Activated CD8-positive, alpha-beta T cell treated with anti-CD3 and anti-CD28 coated beads for 36 hours (primary cell): ENCODE data around the gene DNAJC4. TPM values are rescaled to one million over a fixed set of nuclear protein-coding genes. Genes with fewer than 3 reads are reported as not detected.
A peak's percentile ranks its signal among the peaks of the same experiment; 100 is the strongest.

Experiments
- ATAC-seq: fragments of 200-7000 bp; cut with Tn5 transposase; one replicate; pipeline ENCODE4 v1.10.0; 2021; ENCODE audit warnings: mild to moderate bottlenecking, moderate library complexity
- CTCF ChIA-PET: fragments of 350-600 bp; sonication (Branson Sonifier 250); formaldehyde crosslinking; loops from one replicate; lab custom pipeline; 2021; ENCODE audit warnings: antibody characterized with exemption; lab: Charles Lee
- POLR2A ChIA-PET: fragments of 350-600 bp; sonication (Branson Sonifier 250); formaldehyde crosslinking; loops from one replicate; lab custom pipeline; 2021; ENCODE audit warnings: antibody characterized with exemption; lab: Charles Lee
- DNase-seq: peaks from one replicate; pipeline ENCODE4 v3.0.0-alpha.2; 2020
- H3K27ac Mint-ChIP-seq: one replicate; pipeline ENCODE4 v1.8.0; 2021; ENCODE audit warnings: mild to moderate bottlenecking, mixed read lengths
- H3K27me3 Mint-ChIP-seq: one replicate; pipeline ENCODE4 v1.8.0; 2021; ENCODE audit warnings: mixed read lengths
- H3K36me3 Mint-ChIP-seq: one replicate; pipeline ENCODE4 v1.8.0; 2021; ENCODE audit warnings: low read depth, mixed read lengths
- H3K4me1 Mint-ChIP-seq: one replicate; pipeline ENCODE4 v1.8.0; 2021; ENCODE audit warnings: low read depth, mixed read lengths
- H3K4me3 Mint-ChIP-seq: one replicate; pipeline ENCODE4 v1.8.0; 2021; ENCODE audit warnings: mild to moderate bottlenecking, moderate library complexity, mixed read lengths
- H3K9me3 Mint-ChIP-seq: one replicate; pipeline ENCODE4 v1.8.0; 2021; ENCODE audit warnings: mixed read lengths
- intact Hi-C: fragments of 100-400 bp; cut with micrococcal nuclease; formaldehyde crosslinking; loops from one replicate; pipeline ENCODE4 v1.10.0; 2022
- total RNA-seq, 2 experiments: library from RNA; stranded (reverse); gene quantifications; one replicate each; pipeline ENCODE4 v1.2.3, GENCODE V29; 2021
- TF ChIP-seq, protein P1 (sequence below): fragments of 200-600 bp; IDR thresholded peaks from one replicate; pipeline ENCODE4 v1.8.0; 2022; ENCODE audit warnings: antibody characterized with exemption, mild to moderate bottlenecking

DNAJC4 gene
- total RNA-seq, 2 experiments from 2014 or later = 25.8 to 26.1 TPM

DNA sequence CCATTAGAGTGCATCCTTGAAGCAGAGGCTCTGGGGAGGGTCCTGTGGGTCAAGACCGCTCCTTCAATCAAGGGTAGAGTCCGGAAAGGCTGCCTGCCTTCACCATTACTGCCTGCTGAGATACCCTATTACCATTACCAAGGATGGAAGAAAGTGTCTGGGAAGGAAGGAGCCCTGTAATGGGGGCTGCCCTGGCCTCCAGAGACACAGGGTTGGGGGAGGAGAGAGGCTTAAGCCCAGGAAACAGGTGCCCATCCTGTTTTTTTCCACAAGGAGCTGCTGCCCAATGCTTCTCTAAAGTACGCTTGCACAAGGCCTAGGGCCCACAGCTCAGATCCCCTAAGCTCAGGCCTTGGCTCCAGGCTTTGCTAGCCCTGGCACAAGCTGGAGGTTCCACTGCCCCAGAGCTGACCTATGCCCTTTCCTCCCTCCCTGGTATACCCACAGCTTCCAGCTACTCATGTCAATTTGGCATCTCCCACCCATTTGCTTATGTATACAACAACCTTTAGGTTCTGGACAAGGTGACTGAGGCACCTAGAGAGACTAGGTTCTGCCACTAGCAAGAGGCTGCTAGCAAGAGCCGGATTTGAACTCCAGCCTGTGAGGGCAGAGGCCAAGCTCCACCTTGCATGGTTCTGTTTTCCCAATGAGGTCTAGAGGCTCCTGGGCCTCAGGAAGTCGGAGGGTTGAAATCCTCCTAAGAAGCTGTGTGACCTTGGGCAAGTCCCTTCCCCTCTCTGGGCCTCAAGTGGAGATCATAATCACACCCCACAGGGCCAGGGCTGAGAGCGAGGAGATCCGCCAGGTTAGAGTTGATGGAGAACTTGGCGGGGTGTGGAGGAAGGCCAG, 19.4 kb downstream of the DNAJC4 start:
- Mint-ChIP-seq H3K4me1 (peaks cover 16% of the 10 kb centered on the region), H3K27me3 (no peaks in the 10 kb centered on the region), H3K4me3 (peak overlapping the region; percentile 36), H3K9me3 (no peaks in the 10 kb centered on the region), H3K27ac (no peak overlapping the region), H3K36me3 (peaks cover 9% of the 10 kb centered on the region)
- ChIA-PET POLR2A (interaction anchor here (0.5 to 10.0 kb wide), 10 partner anchors 8 to 1256 kb away, joined by 3 to 132 read pairs (median 4); partner anchors contain the start of genes FERMT3 and FKBP2), CTCF (interaction anchor here (0.9 to 5.3 kb wide), 18 partner anchors 9 to 200 kb away, joined by 3 to 42 read pairs (median 4); partner anchors contain the start of genes BAD, CATSPERZ, FERMT3 and FKBP2)
- ATAC-seq = no peak
- intact Hi-C loops = loop anchor here (10.0 kb wide), 1 partner anchor 55 kb away; the partner anchor contains the start of genes CATSPERZ and ESRRA
- TF ChIP-seq, protein P1, sequence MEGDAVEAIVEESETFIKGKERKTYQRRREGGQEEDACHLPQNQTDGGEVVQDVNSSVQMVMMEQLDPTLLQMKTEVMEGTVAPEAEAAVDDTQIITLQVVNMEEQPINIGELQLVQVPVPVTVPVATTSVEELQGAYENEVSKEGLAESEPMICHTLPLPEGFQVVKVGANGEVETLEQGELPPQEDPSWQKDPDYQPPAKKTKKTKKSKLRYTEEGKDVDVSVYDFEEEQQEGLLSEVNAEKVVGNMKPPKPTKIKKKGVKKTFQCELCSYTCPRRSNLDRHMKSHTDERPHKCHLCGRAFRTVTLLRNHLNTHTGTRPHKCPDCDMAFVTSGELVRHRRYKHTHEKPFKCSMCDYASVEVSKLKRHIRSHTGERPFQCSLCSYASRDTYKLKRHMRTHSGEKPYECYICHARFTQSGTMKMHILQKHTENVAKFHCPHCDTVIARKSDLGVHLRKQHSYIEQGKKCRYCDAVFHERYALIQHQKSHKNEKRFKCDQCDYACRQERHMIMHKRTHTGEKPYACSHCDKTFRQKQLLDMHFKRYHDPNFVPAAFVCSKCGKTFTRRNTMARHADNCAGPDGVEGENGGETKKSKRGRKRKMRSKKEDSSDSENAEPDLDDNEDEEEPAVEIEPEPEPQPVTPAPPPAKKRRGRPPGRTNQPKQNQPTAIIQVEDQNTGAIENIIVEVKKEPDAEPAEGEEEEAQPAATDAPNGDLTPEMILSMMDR = no peak
- DNase-seq = no peak

DNA sequence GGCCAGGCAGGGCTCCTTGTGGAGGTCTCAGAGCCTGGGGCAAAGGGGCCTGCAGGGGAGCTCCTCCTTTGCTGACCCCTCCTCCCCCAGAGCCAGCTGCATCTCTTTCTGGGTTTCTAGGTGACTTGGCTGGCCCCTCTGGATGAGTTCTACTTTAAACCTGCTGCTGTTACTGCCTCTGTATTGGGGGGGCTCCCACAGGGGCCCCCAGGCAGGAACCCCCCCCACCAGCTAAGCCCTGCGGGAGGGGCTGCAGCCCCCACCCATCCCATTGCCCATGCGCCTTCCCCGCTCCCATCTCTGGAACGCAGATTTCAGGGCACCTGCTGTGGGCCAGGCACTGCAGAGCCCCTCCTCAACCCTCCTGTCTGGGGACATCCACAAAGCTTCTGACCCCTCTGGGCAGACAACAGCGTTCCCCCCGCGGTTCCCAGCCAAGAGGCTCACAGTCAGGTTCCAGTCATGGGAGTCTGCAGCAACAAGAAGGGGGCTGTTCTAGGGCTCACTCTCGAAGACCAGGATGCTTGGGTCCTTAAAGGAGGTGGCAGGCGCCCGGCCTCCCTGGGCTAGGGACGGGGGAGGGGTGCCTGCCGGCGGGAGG, 20.2 kb downstream of the DNAJC4 start:
- ATAC-seq = no peak
- ChIA-PET POLR2A (interaction anchor here (0.5 to 10.0 kb wide), 11 partner anchors 9 to 1255 kb away, joined by 3 to 132 read pairs (median 3); partner anchors contain the start of genes FERMT3 and FKBP2), CTCF (interaction anchor here (0.6 to 5.3 kb wide), 22 partner anchors 7 to 249 kb away, joined by 3 to 42 read pairs (median 4); partner anchors contain the start of genes BAD, CATSPERZ, FERMT3 and FKBP2)
- H3K4me3 Mint-ChIP-seq = peak overlapping the region; percentile 78
- peaks cover 16% of the 10 kb centered on the region for H3K4me1 Mint-ChIP-seq
- DNase-seq = no peak
- no peaks in the 10 kb centered on the region for H3K9me3 Mint-ChIP-seq
- intact Hi-C loops = no loop called here
- peaks cover 6% of the 10 kb centered on the region for H3K36me3 Mint-ChIP-seq
- TF ChIP-seq, protein P1 = no peak
- no peaks in the 10 kb centered on the region for H3K27me3 Mint-ChIP-seq
- no peak overlapping the region for H3K27ac Mint-ChIP-seq

DNA sequence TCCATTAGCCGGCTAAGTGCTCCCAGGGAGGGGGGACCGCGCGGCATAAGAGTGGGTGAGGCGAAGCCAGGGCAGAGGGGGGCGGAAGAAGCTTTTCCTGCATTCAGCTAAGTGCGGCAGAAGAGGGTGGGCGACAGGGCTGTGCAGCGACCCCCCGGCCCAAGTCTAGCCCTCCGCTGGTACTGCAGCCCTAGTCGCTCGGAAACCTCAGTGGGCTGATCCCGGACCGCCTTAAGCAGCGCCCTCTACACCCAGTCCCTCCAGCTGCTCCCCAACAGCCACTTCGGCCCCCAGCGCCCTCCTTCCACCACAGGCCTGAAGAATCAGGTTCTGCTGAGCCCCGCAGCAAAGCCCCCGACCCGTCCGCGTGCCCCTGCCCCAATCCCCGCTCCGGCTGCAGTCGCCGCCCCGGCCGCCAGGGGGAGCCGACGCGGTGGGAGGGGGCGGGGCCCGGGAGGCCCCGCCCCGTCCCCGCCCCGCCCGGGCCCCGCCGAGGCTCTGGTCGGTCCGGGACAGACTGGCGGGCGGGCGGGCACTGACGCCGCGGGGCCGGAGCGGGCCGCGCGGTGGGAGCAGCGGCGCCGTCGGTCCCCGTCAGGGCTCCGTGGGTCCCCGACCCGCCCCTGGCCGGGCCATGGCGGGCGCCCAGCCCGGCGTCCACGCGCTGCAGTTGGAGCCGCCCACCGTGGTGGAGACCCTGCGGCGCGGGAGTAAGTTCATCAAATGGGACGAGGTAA, 20.8 kb downstream of the DNAJC4 start, which contains the start of gene PLCB3:
Gene PLCB3, plus strand, starts transcription at position 515 of the 737 bp plus-strand sequence. Its CDS starts 120 bp downstream, at position 635.
- peak within 1 kb of the TSS; percentile 71 for H3K27ac Mint-ChIP-seq
- no peaks in the 10 kb centered on the region for H3K9me3 Mint-ChIP-seq
- ChIA-PET POLR2A (interaction anchor here (0.5 to 10.0 kb wide), 11 partner anchors 9 to 53 kb away, joined by 3 to 132 read pairs (median 3); partner anchors contain the start of genes FERMT3 and FKBP2), CTCF (interaction anchor here (0.6 to 5.3 kb wide), 25 partner anchors 8 to 249 kb away, joined by 3 to 42 read pairs (median 4); partner anchors contain the start of genes BAD, CATSPERZ, FERMT3 and FKBP2)
- ATAC-seq = peak; percentile 74
- H3K4me1 Mint-ChIP-seq = peaks cover 16% of the 10 kb centered on the region
- TF ChIP-seq, protein P1 = peak; percentile 73
- H3K27me3 Mint-ChIP-seq = no peaks in the 10 kb centered on the region
- peaks cover 2% of the 10 kb centered on the region for H3K36me3 Mint-ChIP-seq
- intact Hi-C loops = no loop called here
- peak; percentile 53 for DNase-seq
- H3K4me3 Mint-ChIP-seq = peak within 1 kb of the TSS; percentile 90

- DNase-seq = no peak
- TF ChIP-seq, protein P1 = no peak
- Mint-ChIP-seq H3K27ac (no peak overlapping the region), H3K4me1 (peaks cover 16% of the 10 kb centered on the region), H3K36me3 (peaks cover 2% of the 10 kb centered on the region), H3K4me3 (peak overlapping the region; percentile 90), H3K9me3 (no peaks in the 10 kb centered on the region), H3K27me3 (no peaks in the 10 kb centered on the region)
- no peak for ATAC-seq
- intact Hi-C loops = no loop called here
- ChIA-PET CTCF (interaction anchor here (0.6 to 5.3 kb wide), 16 partner anchors 9 to 103 kb away, joined by 3 to 42 read pairs (median 5); partner anchors contain the start of genes CATSPERZ, FERMT3, PRDX5 and TRMT112), POLR2A (interaction anchor here (1.0 to 10.0 kb wide), 4 partner anchors 18 to 47 kb away, joined by 3 to 132 read pairs (median 4); partner anchors contain the start of gene FERMT3)
Measured at GRCh38 chr11:64251753-64252002, 21.3 kb downstream of the DNAJC4 start.
